IPS-18c (cell line): ENCODE data around the gene RNF4.

Source experiments
- H3K4me3 ChIP-seq: 2 replicates; pipeline ENCODE4 v1.7.0; 2013; ENCODE audit warnings: low read depth, mild to moderate bottlenecking, low read length, moderate library complexity; ENCODE audit not compliant: insufficient read depth
- H3K9me3 ChIP-seq: one replicate; pipeline ENCODE4 v1.6.1; 2013; ENCODE audit warnings: mild to moderate bottlenecking, low read length, moderate library complexity; ENCODE audit not compliant: control insufficient read depth, insufficient read depth

Gene RNF4

GRCh38 chr4:2434420-2434819 lies 34.5 kb upstream of the RNF4 start:
- Histone ChIP-seq H3K4me3 (no peak overlapping the region), H3K9me3 (no peaks in the 10 kb centered on the region)

- H3K9me3 ChIP-seq, result no peaks in the 10 kb centered on the region
- H3K4me3 ChIP-seq, result no peak overlapping the region
Observed at GRCh38 chr4:2436301-2436700, 32.6 kb upstream of the RNF4 start.

GRCh38 chr4:2436761-2437474 lies 32.0 kb upstream of the RNF4 start:
- no peaks in the 10 kb centered on the region for H3K9me3 ChIP-seq
- H3K4me3 ChIP-seq, result no peak overlapping the region

GRCh38 chr4:2437475-2438215 lies 31.3 kb upstream of the RNF4 start:
- Histone ChIP-seq H3K4me3 (no peak overlapping the region), H3K9me3 (no peaks in the 10 kb centered on the region)

- H3K4me3 ChIP-seq, result no peak overlapping the region
- no peaks in the 10 kb centered on the region for H3K9me3 ChIP-seq
Observed at GRCh38 chr4:2438822-2439718, 29.8 kb upstream of the RNF4 start.

GRCh38 chr4:2441393-2442174 lies 27.3 kb upstream of the RNF4 start:
- no peak overlapping the region for H3K4me3 ChIP-seq
- H3K9me3 ChIP-seq, result no peaks in the 10 kb centered on the region

GRCh38 chr4:2442175-2442993 lies 26.5 kb upstream of the RNF4 start:
- H3K9me3 ChIP-seq, result no peaks in the 10 kb centered on the region
- no peak overlapping the region for H3K4me3 ChIP-seq

GRCh38 chr4:2443061-2443730 lies 25.7 kb upstream of the RNF4 start:
- H3K9me3 ChIP-seq, result no peaks in the 10 kb centered on the region
- no peak overlapping the region for H3K4me3 ChIP-seq

GRCh38 chr4:2443956-2444740 lies 24.8 kb upstream of the RNF4 start:
- no peaks in the 10 kb centered on the region for H3K9me3 ChIP-seq
- no peak overlapping the region for H3K4me3 ChIP-seq

GRCh38 chr4:2445130-2445529 lies 23.8 kb upstream of the RNF4 start:
- Histone ChIP-seq H3K9me3 (no peaks in the 10 kb centered on the region), H3K4me3 (no peak overlapping the region)

- H3K4me3 ChIP-seq, result no peak overlapping the region
- no peaks in the 10 kb centered on the region for H3K9me3 ChIP-seq
Observed at GRCh38 chr4:2445571-2445970, 23.3 kb upstream of the RNF4 start.

- Histone ChIP-seq H3K9me3 (no peaks in the 10 kb centered on the region), H3K4me3 (no peak overlapping the region)
Observed at GRCh38 chr4:2446656-2447564, 22.0 kb upstream of the RNF4 start.

GRCh38 chr4:2448589-2448988 lies 20.3 kb upstream of the RNF4 start:
- Histone ChIP-seq H3K9me3 (no peaks in the 10 kb centered on the region), H3K4me3 (no peak overlapping the region)

GRCh38 chr4:2449051-2449450 lies 19.9 kb upstream of the RNF4 start:
- Histone ChIP-seq H3K9me3 (no peaks in the 10 kb centered on the region), H3K4me3 (no peak overlapping the region)
